Measurements from ENCODE around the gene LCLAT1. TPM values are rescaled to one million over a fixed set of nuclear protein-coding genes. Genes with fewer than 3 reads are reported as not detected.

LCLAT1 gene
- total RNA-seq, 1 experiment from 2014 or later, result 32.9 TPM

DNA sequence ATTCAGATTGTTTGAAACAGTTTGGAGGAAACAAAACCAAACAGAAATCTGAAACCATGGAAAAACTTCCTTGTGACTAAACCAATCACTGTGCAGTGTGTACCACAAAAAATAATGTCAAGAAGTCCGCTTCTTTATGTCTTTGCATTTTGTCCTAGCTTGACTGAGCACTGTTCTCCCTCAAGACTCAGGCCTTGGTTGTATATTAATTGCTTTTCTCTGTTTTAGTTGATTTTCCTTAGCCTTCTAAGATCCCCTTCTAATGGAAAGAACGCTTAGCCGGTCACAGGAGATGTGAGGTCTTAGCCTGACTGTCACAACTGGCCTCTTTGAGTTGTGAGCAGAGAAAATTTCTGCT, 56.6 kb downstream of the LCLAT1 start:
- H3K9me3 ChIP-seq (ENCODE audit: control insufficient read depth, low read depth, low read length), result no peaks in the 10 kb centered on the region
- H2AK5ac ChIP-seq (ENCODE audit: insufficient read length, low read length), result no peak overlapping the region
- Mint-ChIP-seq H3K36me3 (ENCODE audit: insufficient read depth in 1 of 3, low read depth in 3 of 3) (peaks cover 25 to 43% (median 35%) of the 10 kb centered on the region in 3 experiments), H3K9me3 (peaks cover 27 to 30% of the 10 kb centered on the region in 2 experiments), H3K4me1 (peaks cover 15% of the 10 kb centered on the region in 2 experiments), H3K27ac (peak overlapping the region in 1 of 3 experiments; percentile 30; a peak in 2 of 7 replicates), H3K27me3 (ENCODE audit: low read depth) (no peaks in the 10 kb centered on the region), H3K4me3 (no peak overlapping the region)
- H2BK5ac ChIP-seq (ENCODE audit: insufficient read length, low read length), result no peak overlapping the region
- H4K8ac ChIP-seq (replicated peaks; ENCODE audit: insufficient read length, low read depth, low read length), result no peak overlapping the region
- H2BK120ac ChIP-seq (ENCODE audit: low read depth, low read length, poor library complexity, severe bottlenecking), result no peak overlapping the region
- H2BK15ac ChIP-seq (ENCODE audit: low read depth, low read length), result no peak overlapping the region
- no peak overlapping the region for H3T11ph ChIP-seq (ENCODE audit: low read length)
- H2AFZ ChIP-seq (ENCODE audit: low read length), result no peak overlapping the region
- no peak overlapping the region for H3K14ac ChIP-seq (ENCODE audit: insufficient read depth, low read length)
- TF ChIP-seq, protein P1, sequence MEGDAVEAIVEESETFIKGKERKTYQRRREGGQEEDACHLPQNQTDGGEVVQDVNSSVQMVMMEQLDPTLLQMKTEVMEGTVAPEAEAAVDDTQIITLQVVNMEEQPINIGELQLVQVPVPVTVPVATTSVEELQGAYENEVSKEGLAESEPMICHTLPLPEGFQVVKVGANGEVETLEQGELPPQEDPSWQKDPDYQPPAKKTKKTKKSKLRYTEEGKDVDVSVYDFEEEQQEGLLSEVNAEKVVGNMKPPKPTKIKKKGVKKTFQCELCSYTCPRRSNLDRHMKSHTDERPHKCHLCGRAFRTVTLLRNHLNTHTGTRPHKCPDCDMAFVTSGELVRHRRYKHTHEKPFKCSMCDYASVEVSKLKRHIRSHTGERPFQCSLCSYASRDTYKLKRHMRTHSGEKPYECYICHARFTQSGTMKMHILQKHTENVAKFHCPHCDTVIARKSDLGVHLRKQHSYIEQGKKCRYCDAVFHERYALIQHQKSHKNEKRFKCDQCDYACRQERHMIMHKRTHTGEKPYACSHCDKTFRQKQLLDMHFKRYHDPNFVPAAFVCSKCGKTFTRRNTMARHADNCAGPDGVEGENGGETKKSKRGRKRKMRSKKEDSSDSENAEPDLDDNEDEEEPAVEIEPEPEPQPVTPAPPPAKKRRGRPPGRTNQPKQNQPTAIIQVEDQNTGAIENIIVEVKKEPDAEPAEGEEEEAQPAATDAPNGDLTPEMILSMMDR (conservative IDR thresholded peaks at IDR 0.05), result no peak; the same call in 2 of the 3 replicates
- H4K20me1 ChIP-seq (ENCODE audit: control insufficient read depth, insufficient read depth, insufficient read length), result no peaks in the 10 kb centered on the region
- peaks cover 6% of the 10 kb centered on the region for H3K79me1 ChIP-seq (ENCODE audit: insufficient read depth, low read depth, low read length, poor library complexity, severe bottlenecking)
- H4K5ac ChIP-seq (ENCODE audit: insufficient read length, low read depth, low read length), result no peak overlapping the region
- H3K4me1 ChIP-seq (ENCODE audit: insufficient read depth, low read length), result no peaks in the 10 kb centered on the region; the same call in 1 of the 2 replicates
- no peak for DNase-seq
- no peak overlapping the region for H3K18ac ChIP-seq (ENCODE audit: insufficient read length, low read depth, low read length)
- H3K79me2 ChIP-seq (ENCODE audit: insufficient read depth, low read length), result peaks cover 3% of the 10 kb centered on the region; the same call in 1 of the 2 replicates
- H3K9ac ChIP-seq (ENCODE audit: extremely low read depth, insufficient read length, low read length), result no peak overlapping the region
- no peak overlapping the region for H3K4me2 ChIP-seq (ENCODE audit: insufficient read depth, insufficient read length, low read length)
- no peak overlapping the region for H3K27ac ChIP-seq (ENCODE audit: insufficient read length, low read depth, low read length)
- no peak overlapping the region for H2BK20ac ChIP-seq (ENCODE audit: low read depth, low read length, poor library complexity, severe bottlenecking)
- no peak overlapping the region for H3K4ac ChIP-seq (ENCODE audit: low read depth, low read length)
- H2BK12ac ChIP-seq (ENCODE audit: insufficient read length, low read depth, low read length), result no peak overlapping the region
- WGBS (ENCODE audit: extremely low coverage, insufficient read length, low lambda C conversion rate), result no CpG with 5 or more reads among the region's 3 CpGs
- no peaks in the 10 kb centered on the region for H3K27me3 ChIP-seq (ENCODE audit: insufficient read depth, low read length)
- no peak overlapping the region for H4K91ac ChIP-seq (ENCODE audit: insufficient read length, low read depth, low read length)
- no peak overlapping the region for H3K56ac ChIP-seq (ENCODE audit: insufficient read length, low read depth, low read length)
- no peaks in the 10 kb centered on the region for H3K23me2 ChIP-seq (ENCODE audit: insufficient read length, low read depth, low read length, poor library complexity, severe bottlenecking)
- H3K23ac ChIP-seq (ENCODE audit: insufficient read length, low read depth, low read length), result no peak overlapping the region

Data from H9 (cell line).